ENCODE results near the gene SLC8A2. TPM values are rescaled to one million over a fixed set of nuclear protein-coding genes. Genes with fewer than 3 reads are reported as not detected.

SLC8A2 gene
- total RNA-seq, 4 donors from 2014 or later: 0.82 to 36.4 (median 9.6) TPM

- Histone ChIP-seq H3K36me3 (no peaks in the 10 kb centered on the region), H3K9me3 (no peaks in the 10 kb centered on the region), H3K27me3 (no peaks in the 10 kb centered on the region), H3K27ac (no peak overlapping the region), H3K4me1 (peaks cover 0 to 14% (median 11%) of the 10 kb centered on the region in 4 donors), H3K4me3 (no peak overlapping the region)
- TF ChIP-seq POLR2A (IDR thresholded peaks at IDR 0.05) (no peak), EP300 (IDR thresholded peaks at IDR 0.05; ENCODE audit: low read depth) (no peak), POLR2AphosphoS5 (IDR thresholded peaks at IDR 0.05) (no peak)
- TF ChIP-seq, protein P1, sequence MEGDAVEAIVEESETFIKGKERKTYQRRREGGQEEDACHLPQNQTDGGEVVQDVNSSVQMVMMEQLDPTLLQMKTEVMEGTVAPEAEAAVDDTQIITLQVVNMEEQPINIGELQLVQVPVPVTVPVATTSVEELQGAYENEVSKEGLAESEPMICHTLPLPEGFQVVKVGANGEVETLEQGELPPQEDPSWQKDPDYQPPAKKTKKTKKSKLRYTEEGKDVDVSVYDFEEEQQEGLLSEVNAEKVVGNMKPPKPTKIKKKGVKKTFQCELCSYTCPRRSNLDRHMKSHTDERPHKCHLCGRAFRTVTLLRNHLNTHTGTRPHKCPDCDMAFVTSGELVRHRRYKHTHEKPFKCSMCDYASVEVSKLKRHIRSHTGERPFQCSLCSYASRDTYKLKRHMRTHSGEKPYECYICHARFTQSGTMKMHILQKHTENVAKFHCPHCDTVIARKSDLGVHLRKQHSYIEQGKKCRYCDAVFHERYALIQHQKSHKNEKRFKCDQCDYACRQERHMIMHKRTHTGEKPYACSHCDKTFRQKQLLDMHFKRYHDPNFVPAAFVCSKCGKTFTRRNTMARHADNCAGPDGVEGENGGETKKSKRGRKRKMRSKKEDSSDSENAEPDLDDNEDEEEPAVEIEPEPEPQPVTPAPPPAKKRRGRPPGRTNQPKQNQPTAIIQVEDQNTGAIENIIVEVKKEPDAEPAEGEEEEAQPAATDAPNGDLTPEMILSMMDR (IDR thresholded peaks at IDR 0.05): no peak
- intact Hi-C loops (cut with DNase I; ENCODE audit: low total_unique reads): no loop called here
- WGBS, 2 donors (ENCODE audit: low coverage in 1 of 2): 86% methylated on average over 16 of the region's 16 CpGs; no CpG with 5 or more reads in 1 of the 2 donors
- in situ Hi-C loops (cut with MboI; ENCODE audit: low pct_ligation_motif_present in 1 of 4, low pct_unique_long_range_greater_than_20kb in 1 of 4, low sequenced_read_pairs in 3 of 4): no loop called here
- DNase-seq: no peak
Measured at GRCh38 chr19:47480658-47481057, 9.0 kb upstream of the SLC8A2 start.

DNA sequence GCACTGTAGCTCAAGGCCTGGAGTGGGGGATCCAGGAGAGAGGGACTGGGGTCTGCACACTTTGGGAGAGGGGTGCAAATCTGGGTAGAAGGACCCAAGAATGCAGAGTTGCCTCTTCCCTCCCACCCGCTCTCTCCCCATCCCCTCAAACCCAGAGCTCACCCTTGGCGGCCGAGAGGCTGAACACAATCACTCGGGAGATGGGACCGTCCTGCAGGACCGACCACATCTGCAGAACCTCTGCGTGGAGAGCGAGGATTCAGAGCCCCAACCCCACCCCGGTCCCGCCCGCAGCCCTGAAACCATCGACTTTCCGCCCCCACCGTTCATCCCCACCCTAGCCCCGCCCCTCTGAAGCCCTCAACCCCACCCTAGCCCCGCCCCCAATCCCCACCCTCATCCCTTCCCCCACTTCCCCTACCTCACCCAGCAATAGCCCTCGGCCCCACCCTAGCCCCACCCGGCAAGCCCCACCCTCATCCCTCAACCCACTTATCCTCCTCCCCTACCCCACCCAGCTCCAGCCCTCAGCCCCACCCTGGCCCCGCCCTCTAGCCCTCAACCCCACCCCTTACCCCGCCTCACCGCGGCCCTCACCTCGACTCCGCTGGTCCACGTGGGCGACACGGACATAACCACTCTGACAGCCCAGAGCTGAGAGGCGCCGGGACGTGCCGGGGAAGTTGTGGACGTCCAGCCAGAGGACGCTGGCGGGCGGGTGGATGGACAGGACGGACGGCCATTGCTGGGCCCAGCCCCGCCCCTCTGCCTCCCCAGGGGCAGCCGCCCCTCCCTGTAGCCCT lies 8.2 kb upstream of the SLC8A2 start:
- no peak for DNase-seq
- Histone ChIP-seq H3K4me1 (peaks cover 0 to 12% (median 8%) of the 10 kb centered on the region in 4 donors), H3K27ac (no peak overlapping the region), H3K4me3 (no peak overlapping the region), H3K27me3 (no peaks in the 10 kb centered on the region), H3K9me3 (no peaks in the 10 kb centered on the region), H3K36me3 (no peaks in the 10 kb centered on the region)
- intact Hi-C loops (cut with DNase I; ENCODE audit: low total_unique reads) (no loop called here), in situ Hi-C loops (cut with MboI; ENCODE audit: low pct_ligation_motif_present in 1 of 4, low pct_unique_long_range_greater_than_20kb in 1 of 4, low sequenced_read_pairs in 3 of 4) (no loop called here)
- TF ChIP-seq, protein P1 (IDR thresholded peaks at IDR 0.05): no peak
- TF ChIP-seq EP300 (IDR thresholded peaks at IDR 0.05; ENCODE audit: low read depth): no peak
- no peak for TF ChIP-seq POLR2AphosphoS5 (IDR thresholded peaks at IDR 0.05)
- no peak for TF ChIP-seq POLR2A (IDR thresholded peaks at IDR 0.05)
- WGBS, 2 donors (ENCODE audit: low coverage in 1 of 2): 44% methylated on average over 24 of the region's 39 CpGs; no CpG with 5 or more reads in 1 of the 2 donors

DNA sequence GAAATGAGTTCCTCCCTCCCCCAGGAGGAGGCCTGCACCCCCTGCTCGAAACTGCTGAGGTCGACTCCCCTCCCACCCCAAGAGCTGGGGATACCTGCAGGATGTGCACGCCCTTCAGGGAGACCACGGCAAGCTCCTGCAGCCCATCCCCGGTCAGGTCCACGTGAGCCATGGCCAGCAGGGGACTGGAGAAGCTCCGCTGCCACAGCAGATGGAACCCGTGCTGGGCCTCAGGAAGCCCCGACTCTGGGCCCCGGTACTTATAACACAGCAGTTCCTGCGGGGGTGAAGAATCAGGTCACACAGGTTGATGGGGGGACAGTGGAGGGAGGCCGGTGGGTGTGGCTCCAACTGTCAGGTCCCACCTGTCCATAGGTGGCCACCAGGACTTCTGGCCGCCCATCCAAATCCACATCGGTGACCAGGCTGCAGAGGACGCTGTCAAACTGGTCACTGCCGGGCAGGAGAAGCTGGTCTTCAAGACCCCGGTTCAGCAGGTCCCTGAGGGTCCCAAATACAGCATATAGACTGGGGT lies 4.8 kb upstream of the SLC8A2 start:
- Histone ChIP-seq H3K36me3 (no peaks in the 10 kb centered on the region), H3K9me3 (no peaks in the 10 kb centered on the region), H3K4me1 (peaks cover 0 to 10% (median 5%) of the 10 kb centered on the region in 4 donors), H3K27me3 (peaks cover 16% of the 10 kb centered on the region), H3K27ac (no peak overlapping the region), H3K4me3 (no peak overlapping the region)
- no peak for DNase-seq
- WGBS, 2 donors (ENCODE audit: low coverage in 1 of 2): 89 to 100% methylated on average over 1 to 17 of the region's 17 CpGs
- in situ Hi-C loops (cut with MboI; ENCODE audit: low pct_ligation_motif_present in 1 of 4, low pct_unique_long_range_greater_than_20kb in 1 of 4, low sequenced_read_pairs in 3 of 4): no loop called here
- intact Hi-C loops (cut with DNase I; ENCODE audit: low total_unique reads): no loop called here
- TF ChIP-seq, protein P1 (IDR thresholded peaks at IDR 0.05): no peak
- TF ChIP-seq POLR2A (IDR thresholded peaks at IDR 0.05): no peak
- TF ChIP-seq POLR2AphosphoS5 (IDR thresholded peaks at IDR 0.05): no peak
- no peak for TF ChIP-seq EP300 (IDR thresholded peaks at IDR 0.05; ENCODE audit: low read depth)

DNA sequence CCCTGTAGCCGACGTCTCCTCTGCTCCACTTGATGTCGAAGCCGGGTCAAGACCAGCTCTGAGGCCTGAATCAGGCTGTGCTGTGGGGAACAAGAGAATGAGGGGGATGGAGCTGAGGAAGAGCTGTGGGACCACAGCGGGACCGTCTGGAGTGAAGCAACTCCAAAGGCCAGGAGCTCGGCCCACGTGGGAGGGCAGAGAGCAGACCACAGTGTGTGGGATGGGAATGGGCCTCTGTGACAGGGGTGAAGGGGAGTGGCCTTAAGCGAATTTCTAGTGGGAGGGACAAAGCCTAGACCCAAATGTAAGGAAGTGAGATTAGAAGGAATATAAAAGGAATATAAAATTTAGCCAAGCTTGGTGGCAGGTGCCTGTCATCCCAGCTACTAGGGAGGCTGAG lies 3.8 kb upstream of the SLC8A2 start:
- intact Hi-C loops (cut with DNase I; ENCODE audit: low total_unique reads) (no loop called here), in situ Hi-C loops (cut with MboI; ENCODE audit: low pct_ligation_motif_present in 1 of 4, low pct_unique_long_range_greater_than_20kb in 1 of 4, low sequenced_read_pairs in 3 of 4) (no loop called here)
- Histone ChIP-seq H3K27me3 (peaks cover 27% of the 10 kb centered on the region), H3K4me1 (peaks cover 0 to 16% (median 5%) of the 10 kb centered on the region in 4 donors), H3K9me3 (no peaks in the 10 kb centered on the region), H3K36me3 (no peaks in the 10 kb centered on the region), H3K4me3 (no peak overlapping the region), H3K27ac (no peak overlapping the region)
- DNase-seq: no peak
- 78 to 83% methylated on average over 3 to 9 of the region's 9 CpGs for WGBS, 2 donors (ENCODE audit: low coverage in 1 of 2)
- TF ChIP-seq POLR2AphosphoS5 (IDR thresholded peaks at IDR 0.05) (no peak), EP300 (IDR thresholded peaks at IDR 0.05; ENCODE audit: low read depth) (no peak), POLR2A (IDR thresholded peaks at IDR 0.05) (no peak)
- TF ChIP-seq, protein P1 (IDR thresholded peaks at IDR 0.05): no peak

All from transverse colon (tissue), 4 donors.